Endothelial cell of umbilical vein (primary cell): ENCODE results near the gene ZFAND2B.

ENCODE experiments used
- CTCF ChIP-seq, 2 donors: IDR thresholded peaks; 1 replicate in 1 of 2; 2 replicates in 1 of 2; pipeline ENCODE4 v1.5.1; 2011; ENCODE audit warnings: low read length in 2 of 2, mild to moderate bottlenecking in 2 of 2, moderate library complexity in 2 of 2, control low read depth in 1 of 2, inconsistent platforms in 1 of 2, low read depth in 1 of 2; ENCODE audit not compliant: insufficient read depth in 1 of 2; ENCODE audit errors: extremely low read depth in 1 of 2
- EZH2 ChIP-seq: IDR thresholded peaks from 2 replicates; pipeline ENCODE4 v1.6.1; 2012; ENCODE audit warnings: borderline replicate concordance, low read depth, mild to moderate bottlenecking, moderate library complexity, low read length, inconsistent platforms; ENCODE audit not compliant: severe bottlenecking
- FOS ChIP-seq: IDR thresholded peaks from 2 replicates; pipeline ENCODE4 v1.6.1; 2011; ENCODE audit warnings: mild to moderate bottlenecking, low read length, moderate library complexity, borderline replicate concordance; ENCODE audit not compliant: insufficient read depth
- MAX ChIP-seq: IDR thresholded peaks from 2 replicates; pipeline ENCODE4 v1.6.1; 2011; ENCODE audit not compliant: insufficient read depth, insufficient read length
- MYC ChIP-seq: IDR thresholded peaks from one replicate; pipeline ENCODE4 v1.6.1; 2011; ENCODE audit warnings: mild to moderate bottlenecking, low read depth, low read length
- POLR2A ChIP-seq: IDR thresholded peaks from 2 replicates; pipeline ENCODE4 v1.6.1; 2012; ENCODE audit warnings: low read depth, mild to moderate bottlenecking, control low read depth, low read length
- POLR2AphosphoS5 ChIP-seq: IDR thresholded peaks from 2 replicates; pipeline ENCODE4 v1.6.1; 2012; ENCODE audit warnings: low read depth, mild to moderate bottlenecking, control low read depth, low read length, moderate library complexity; ENCODE audit not compliant: insufficient read depth

GRCh38 chr2:219180961-219181360 is 25.6 kb upstream of the ZFAND2B start:
- no peak for TF ChIP-seq POLR2A
- no peak for TF ChIP-seq MYC
- no peak for TF ChIP-seq CTCF (IDR thresholded peaks at IDR 0.05; ENCODE audit: extremely low read depth in 1 of 2, insufficient read depth in 1 of 2, low read depth in 1 of 2, low read length in 2 of 2)
- no peak for TF ChIP-seq EZH2
- TF ChIP-seq POLR2AphosphoS5, result no peak
- TF ChIP-seq MAX, result no peak
- TF ChIP-seq FOS, result no peak
